Measurements from ENCODE around the gene CDK19.

- TF ChIP-seq CTCF (IDR thresholded peaks at IDR 0.05) (peak; percentile 57 to 84 (median 72)), POLR2A (IDR thresholded peaks at IDR 0.05) (no peak)
Observed at GRCh38 chr6:110682460-110682853, 132.8 kb downstream of the CDK19 start.
